ENCODE data around the gene POLR3K. TPM values are rescaled to one million over a fixed set of nuclear protein-coding genes. Genes with fewer than 3 reads are reported as not detected.

Gene POLR3K
- polyA plus RNA-seq, 1 of the 3 experiments (the other 2 are of a cell fraction) = 54.5 TPM

- H3F3A ChIP-seq (replicated peaks; ENCODE audit: insufficient read depth) = peaks cover 20% of the 10 kb centered on the region
- 81% methylated on average over 14 of the region's 21 CpGs for WGBS (ENCODE audit: low lambda C conversion rate)
- peak overlapping the region; percentile 56 for H3K4me2 ChIP-seq
- H3K9me2 ChIP-seq = no peaks in the 10 kb centered on the region
- peak overlapping the region in 1 of 2 experiments; percentile 72; a peak in 2 of 4 replicates for H3K27ac ChIP-seq (ENCODE audit: low read depth in 2 of 2, low read length in 1 of 2)
- no peaks in the 10 kb centered on the region for H3K9me3 ChIP-seq
- H4K20me1 ChIP-seq (ENCODE audit: insufficient read depth) = peaks cover 21% of the 10 kb centered on the region
- ChIA-PET CTCF (interaction anchor here (0.6 to 27.8 kb wide), 6 partner anchors 9 to 96 kb away, joined by 3 to 793 read pairs (median 4); partner anchors contain the start of genes HBQ1 and RHBDF1), POLR2A (interaction anchor here (0.6 kb wide), 1 partner anchor 1646 kb away, joined by 6 read pairs; no protein-coding TSS in a partner anchor)
- H3K9ac ChIP-seq = no peak overlapping the region
- peaks cover 12% of the 10 kb centered on the region for H3K79me2 ChIP-seq (ENCODE audit: insufficient read depth)
- no peak for TF ChIP-seq NFIC (IDR thresholded peaks at IDR 0.05; ENCODE audit: borderline replicate concordance)
- no peak for TF ChIP-seq RFX5 (IDR thresholded peaks at IDR 0.05; ENCODE audit: low read length)
- TF ChIP-seq CTCF (IDR thresholded peaks at IDR 0.05) = peak; percentile 20; the same call in 1 of the 2 replicates
- no peak overlapping the region for H2AFZ ChIP-seq (ENCODE audit: low read depth)
- no peak overlapping the region for H3K4me3 ChIP-seq (ENCODE audit: low read depth in 2 of 2, low read length in 1 of 2)
- peaks cover 4 to 23% of the 10 kb centered on the region in 2 experiments; a peak in 3 of 4 replicates for H3K4me1 ChIP-seq (ENCODE audit: control insufficient read depth in 1 of 2, insufficient read depth in 2 of 2, low read depth in 1 of 2, low read length in 1 of 2)
- DNase-seq = no peak
- no peaks in the 10 kb centered on the region for H3K27me3 ChIP-seq (ENCODE audit: insufficient read depth)
- peaks cover 15 to 43% of the 10 kb centered on the region in 2 experiments for H3K36me3 ChIP-seq (replicated peaks in 1 of 2; ENCODE audit: control insufficient read depth in 1 of 2, insufficient read depth in 2 of 2, low read length in 1 of 2)
Measured at GRCh38 chr16:83781-84615, 30.6 kb upstream of the POLR3K start.

GRCh38 chr16:83060-83603, 29.7 kb upstream of the POLR3K start:
- H3K9me2 ChIP-seq = no peaks in the 10 kb centered on the region
- no peak overlapping the region for H3K4me3 ChIP-seq (ENCODE audit: low read depth in 2 of 2, low read length in 1 of 2)
- H3K36me3 ChIP-seq (replicated peaks in 1 of 2; ENCODE audit: control insufficient read depth in 1 of 2, insufficient read depth in 2 of 2, low read length in 1 of 2) = peaks cover 15 to 38% of the 10 kb centered on the region in 2 experiments
- H4K20me1 ChIP-seq (ENCODE audit: insufficient read depth) = peaks cover 21% of the 10 kb centered on the region
- peak overlapping the region in 1 of 2 experiments; percentile 72; a peak in 1 of 4 replicates for H3K27ac ChIP-seq (ENCODE audit: low read depth in 2 of 2, low read length in 1 of 2)
- peaks cover 11 to 23% of the 10 kb centered on the region in 2 experiments; a peak in 3 of 4 replicates for H3K4me1 ChIP-seq (ENCODE audit: control insufficient read depth in 1 of 2, insufficient read depth in 2 of 2, low read depth in 1 of 2, low read length in 1 of 2)
- no peak overlapping the region for H2AFZ ChIP-seq (ENCODE audit: low read depth)
- ChIA-PET POLR2A (no interaction called here), CTCF (interaction anchor here (0.6 to 27.8 kb wide), 4 partner anchors 14 to 97 kb away, joined by 3 to 793 read pairs (median 24); partner anchors contain the start of genes HBQ1 and RHBDF1)
- no peak for TF ChIP-seq RCOR1 (IDR thresholded peaks at IDR 0.05; ENCODE audit: low read length)
- no peak for TF ChIP-seq FOXM1 (IDR thresholded peaks at IDR 0.05; ENCODE audit: low read depth)
- no peak for TF ChIP-seq IRF3 (IDR thresholded peaks at IDR 0.05; ENCODE audit: low read depth, low read length)
- no peak for TF ChIP-seq GATA2 (CRISPR knock-in tag; IDR thresholded peaks at IDR 0.05)
- TF ChIP-seq PBX3 (IDR thresholded peaks at IDR 0.05) = no peak
- no peak for TF ChIP-seq TAF1 (IDR thresholded peaks at IDR 0.05; ENCODE audit: borderline replicate concordance, low read depth, low read length)
- peaks cover 20% of the 10 kb centered on the region for H3F3A ChIP-seq (replicated peaks; ENCODE audit: insufficient read depth)
- peaks cover 20% of the 10 kb centered on the region for H3K79me2 ChIP-seq (ENCODE audit: insufficient read depth)
- no peaks in the 10 kb centered on the region for H3K27me3 ChIP-seq (ENCODE audit: insufficient read depth)
- no peak for DNase-seq
- 97% methylated on average over 19 of the region's 31 CpGs for WGBS (ENCODE audit: low lambda C conversion rate)
- H3K9me3 ChIP-seq = no peaks in the 10 kb centered on the region
- no peak overlapping the region for H3K4me2 ChIP-seq
- H3K9ac ChIP-seq = no peak overlapping the region
